A673 (cell line): Measurements from ENCODE around the gene NRG3.

ENCODE experiments used
- CTCF ChIP-seq: fragments of 300-800, 200-600 bp; sonication (generic); conservative IDR thresholded peaks from 2 replicates; pipeline ENCODE4 v1.5.1; 2017; ENCODE audit warnings: low read depth, mild to moderate bottlenecking, antibody characterized with exemption, low read length, moderate library complexity, mixed read lengths
- EZH2 ChIP-seq: fragments of 200-600 bp; sonication (generic); IDR thresholded peaks from 2 replicates; pipeline ENCODE4 v1.6.1; 2017; ENCODE audit warnings: borderline replicate concordance, low read depth, mild to moderate bottlenecking, mixed read lengths, antibody characterized with exemption, low read length; ENCODE audit not compliant: poor library complexity, severe bottlenecking

DNA sequence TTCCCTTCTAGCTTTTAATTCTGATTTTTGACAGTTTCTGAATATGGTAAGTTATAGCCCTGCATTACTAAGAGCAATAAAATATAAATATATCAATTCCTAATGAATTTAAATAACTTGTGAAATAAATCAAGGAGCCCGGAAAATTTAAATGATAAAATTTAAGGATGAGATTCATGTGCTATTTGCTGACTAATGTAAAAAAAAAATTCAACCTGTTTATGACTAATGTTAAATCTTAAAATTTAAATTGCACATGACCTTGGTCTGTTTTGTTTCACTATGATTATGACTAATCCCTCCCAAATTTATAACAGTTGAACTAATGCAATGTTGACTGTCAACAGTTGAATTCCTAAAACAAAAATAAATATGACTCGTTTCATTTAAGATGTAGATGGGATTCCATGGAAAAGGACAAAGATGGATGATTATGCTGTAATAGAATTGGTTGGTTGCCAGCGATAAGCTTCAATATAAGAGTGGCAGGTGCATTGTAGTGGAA lies 419.9 kb downstream of the NRG3 start:
- TF ChIP-seq CTCF (no peak), EZH2 (no peak)
